NCI-H748 (cell line): ENCODE measurements around the gene ERVW-1.
A peak's percentile ranks its signal among the peaks of the same experiment; 100 is the strongest.

Source experiments
- DNase-seq: peaks from one replicate; lab custom pipeline; 2025; ENCODE audit not compliant: unreplicated experiment; lab: John Stamatoyannopoulos, UW

The ERVW-1 gene

GRCh38 chr7:92427193-92427592 is 50.6 kb downstream of the ERVW-1 start:
- DNase-seq: no peak

- no peak for DNase-seq
Observed at GRCh38 chr7:92425311-92425947, 52.3 kb downstream of the ERVW-1 start.

- DNase-seq: no peak
Observed at GRCh38 chr7:92423710-92424131, 54.0 kb downstream of the ERVW-1 start.

- no peak for DNase-seq
Observed at GRCh38 chr7:92422926-92423325, 54.8 kb downstream of the ERVW-1 start.

GRCh38 chr7:92421676-92422435 is 55.9 kb downstream of the ERVW-1 start:
- DNase-seq: peak; percentile 91
